Measurements from ENCODE around the gene RAD50. TPM values are rescaled to one million over a fixed set of nuclear protein-coding genes. Genes with fewer than 3 reads are reported as not detected.

RAD50 gene
- total and polyA plus RNA-seq, 10 of the 15 experiments (the other 5 are each of a cell fraction or from before 2014, with no cell fraction given) = 12.8 to 68.6 (median 47.0) TPM

- H3K36me3 ChIP-seq (ENCODE audit: control insufficient read depth in 2 of 2, insufficient read depth in 2 of 2, low read length in 1 of 2) = no peaks in the 10 kb centered on the region
- in situ Hi-C loops (cut with MboI) (no loop called here), intact Hi-C loops (cut with micrococcal nuclease; ENCODE audit: unreplicated experiment) (loop anchor here (2.0 to 5.0 kb wide), 9 partner anchors 21 to 239 kb away; partner anchors contain the start of genes GDF9, KIF3A and UQCRQ)
- ATAC-seq = peak; percentile 2
- peak; percentile 35 for FAIRE-seq
- ChIA-PET RAD21 (ENCODE audit: unreplicated experiment) (interaction anchor here (0.8 to 9.2 kb wide), 34 partner anchors 11 to 247 kb away, joined by 3 to 148 read pairs (median 5); partner anchors contain the start of genes CCNI2, IL4, KIF3A and RAD50), CTCF (interaction anchor here (0.7 to 7.0 kb wide), 24 partner anchors 9 to 442 kb away, joined by 3 to 58 read pairs (median 4); partner anchors contain the start of genes IL4 and KIF3A), POLR2A (interaction anchor here (0.7 to 10.8 kb wide), 10 partner anchors 13 to 140 kb away, joined by 3 to 118 read pairs (median 6); partner anchors contain the start of genes CCNI2, IL4 and KIF3A), SMC1A (ENCODE audit: uncharacterized antibody, unreplicated experiment) (interaction anchor here (0.6 to 12.1 kb wide), 33 partner anchors 11 to 445 kb away, joined by 3 to 156 read pairs (median 4); partner anchors contain the start of genes CCNI2, GDF9, IL4 and KIF3A)
- no TSS peak for BruUV-seq (replicated peaks)
- H3K27me3 ChIP-seq (replicated peaks in 1 of 2; ENCODE audit: control insufficient read depth in 2 of 2, insufficient read depth in 2 of 2, low read length in 1 of 2) = no peaks in the 10 kb centered on the region
- H3K4me1 ChIP-seq (ENCODE audit: control insufficient read depth, insufficient read depth, low read length) = peaks cover 73% of the 10 kb centered on the region
- H3K27ac ChIP-seq (ENCODE audit: control insufficient read depth, insufficient read depth) = peak overlapping the region; percentile 96
- DNase-seq (ENCODE audit: low read depth, low spot score) = no peak
- WGBS (ENCODE audit: insufficient coverage, insufficient replicate concordance, low lambda C conversion rate, missing lambda C conversion rate) = 55% methylated on average over 12 of the region's 12 CpGs
- no peaks in the 10 kb centered on the region for H4K20me1 ChIP-seq (ENCODE audit: control insufficient read depth, insufficient read depth)
- H3K4me3 ChIP-seq = no peak overlapping the region
- no peaks in the 10 kb centered on the region for H3K9me3 ChIP-seq (replicated peaks; ENCODE audit: control insufficient read depth, insufficient read depth, low read length)
- peak overlapping the region; percentile 59 for H3K4me2 ChIP-seq (ENCODE audit: control insufficient read depth, insufficient read depth)
- H3K79me2 ChIP-seq (ENCODE audit: control insufficient read depth, insufficient read depth, low read length) = no peaks in the 10 kb centered on the region
- peak overlapping the region; percentile 84 for H2AFZ ChIP-seq (ENCODE audit: control insufficient read depth, low read depth, low read length)
- peak overlapping the region; percentile 54 for H3K9ac ChIP-seq (ENCODE audit: control insufficient read depth, insufficient read depth, low read length)
- peak; percentile 75 to 96 for TF ChIP-seq EGR1 (IDR thresholded peaks at IDR 0.05; ENCODE audit: borderline replicate concordance in 1 of 2, low read depth in 2 of 2, low read length in 2 of 2)
- no peak for TF ChIP-seq CEBPB (IDR thresholded peaks at IDR 0.05; ENCODE audit: borderline replicate concordance in 1 of 2, low read depth in 2 of 2, low read length in 2 of 2)
- no peak for TF ChIP-seq ZNF274 (IDR thresholded peaks at IDR 0.05; ENCODE audit: insufficient read depth, insufficient read length)
- TF ChIP-seq RELA (IDR thresholded peaks at IDR 0.05; ENCODE audit: borderline replicate concordance, partially characterized antibody) = no peak
- no peak; the same call in 1 of the 2 replicates for TF ChIP-seq CREM (IDR thresholded peaks at IDR 0.05; ENCODE audit: low read depth)
- no peak for TF ChIP-seq TBL1XR1 (IDR thresholded peaks at IDR 0.05; ENCODE audit: low read depth, low read length)
- TF ChIP-seq NKRF (conservative IDR thresholded peaks at IDR 0.05) = no peak
- TF ChIP-seq NR2C2 (IDR thresholded peaks at IDR 0.05; ENCODE audit: borderline replicate concordance, control insufficient read depth, insufficient read length, low read depth) = no peak
- no peak for TF ChIP-seq SUPT20H (IDR thresholded peaks at IDR 0.05; ENCODE audit: borderline replicate concordance, control insufficient read depth, low read depth, low read length)
- TF ChIP-seq MYB (IDR thresholded peaks at IDR 0.05; ENCODE audit: borderline replicate concordance, low read depth, low read length) = no peak
- TF ChIP-seq HDGF (IDR thresholded peaks at IDR 0.05) = peak; percentile 82
- TF ChIP-seq ZBTB33 (IDR thresholded peaks at IDR 0.05) = no peak
- no peak for TF ChIP-seq BCL3 (IDR thresholded peaks at IDR 0.05; ENCODE audit: borderline replicate concordance, insufficient read depth, low read depth, low read length, poor library complexity, severe bottlenecking)
- TF ChIP-seq SREBF1 (IDR thresholded peaks at IDR 0.05; ENCODE audit: low read length) = no peak
- TF ChIP-seq RCOR1 (conservative IDR thresholded peaks at IDR 0.05; ENCODE audit: low read depth, low read length) = no peak
- TF ChIP-seq ZZZ3 (IDR thresholded peaks at IDR 0.05; ENCODE audit: control insufficient read depth, insufficient read length, low read depth) = no peak
- no peak for TF ChIP-seq TCF7 (IDR thresholded peaks at IDR 0.05; ENCODE audit: borderline replicate concordance)
These were observed 104.6 kb downstream of the RAD50 start for GRCh38 chr5:132661231-132662003.

All from GM12878 (cell line).